Activated CD4-positive, alpha-beta T cell treated with anti-CD3 and anti-CD28 coated beads for 1 hour (primary cell): ENCODE data around the gene ATP11A.
"Not testable (repeated sequence)": the region's sequence is repeated elsewhere in the genome, so short reads cannot be mapped to it uniquely, and the experiment has no call there.

Source experiments
- DNase-seq: peaks from one replicate; pipeline ENCODE4 v3.0.0-alpha.2; 2020

ATP11A gene

GRCh38 chr13:112826565-112826964 lies 136.7 kb downstream of the ATP11A start:
- no peak for DNase-seq

- DNase-seq: no peak
Measured at GRCh38 chr13:112828082-112828699, 138.4 kb downstream of the ATP11A start.

GRCh38 chr13:112828756-112829155 lies 138.9 kb downstream of the ATP11A start:
- no peak for DNase-seq

GRCh38 chr13:112831196-112831595 lies 141.4 kb downstream of the ATP11A start:
- DNase-seq: no peak

GRCh38 chr13:112831801-112832200 lies 142.0 kb downstream of the ATP11A start:
- no peak for DNase-seq

- DNase-seq: no peak
Measured at GRCh38 chr13:112832811-112833210, 143.0 kb downstream of the ATP11A start.

- DNase-seq: no peak
Measured at GRCh38 chr13:112833551-112834257, 143.9 kb downstream of the ATP11A start.

GRCh38 chr13:112835344-112835743 lies 145.5 kb downstream of the ATP11A start:
- no peak for DNase-seq

GRCh38 chr13:112835796-112836195 lies 146.0 kb downstream of the ATP11A start:
- no peak for DNase-seq

- DNase-seq: no peak
Measured at GRCh38 chr13:112836940-112837339, 147.1 kb downstream of the ATP11A start.

- DNase-seq: no peak
Measured at GRCh38 chr13:112837371-112838037, 147.7 kb downstream of the ATP11A start.

- no peak for DNase-seq
Measured at GRCh38 chr13:112838038-112838841, 148.4 kb downstream of the ATP11A start.

GRCh38 chr13:112838842-112839117 lies 148.9 kb downstream of the ATP11A start:
- DNase-seq: no peak

- DNase-seq: no peak
Measured at GRCh38 chr13:112839356-112840105, 149.7 kb downstream of the ATP11A start.

GRCh38 chr13:112840472-112841302 lies 150.8 kb downstream of the ATP11A start:
- DNase-seq: no peak

GRCh38 chr13:112841303-112842015 lies 151.6 kb downstream of the ATP11A start:
- DNase-seq: not testable (repeated sequence)

GRCh38 chr13:112842343-112842856 lies 152.6 kb downstream of the ATP11A start:
- DNase-seq: no peak

GRCh38 chr13:112842931-112843391 lies 153.1 kb downstream of the ATP11A start:
- no peak for DNase-seq

- DNase-seq: no peak
Measured at GRCh38 chr13:112843392-112844111, 153.7 kb downstream of the ATP11A start.

- no peak for DNase-seq
Measured at GRCh38 chr13:112844411-112844810, 154.6 kb downstream of the ATP11A start.
